ENCODE results near the gene CCL13.

CCL13 gene

DNA sequence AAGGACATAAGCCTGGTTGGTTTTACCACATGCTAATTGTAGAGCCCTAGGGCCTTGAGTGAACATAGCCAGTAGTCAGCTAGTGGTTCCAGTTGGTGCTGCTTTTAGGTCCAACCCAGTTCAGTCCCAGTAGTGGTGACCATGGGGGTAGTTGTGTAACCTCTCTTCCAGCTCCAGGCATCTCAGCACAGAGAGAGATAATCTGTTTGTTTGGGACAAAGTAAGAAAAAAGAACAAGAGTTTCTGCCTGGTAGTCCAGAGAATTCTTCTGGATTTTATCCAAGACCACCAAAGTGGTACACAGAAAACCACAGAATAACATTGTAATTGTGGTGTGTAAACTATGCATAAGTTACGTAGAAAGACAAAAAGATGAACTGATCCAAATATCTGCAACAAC, 5.2 kb upstream of the CCL13 start:
- no peak overlapping the region for H3K18ac ChIP-seq (ENCODE audit: low read length)
- no peak overlapping the region for H3K27ac ChIP-seq (replicated peaks; ENCODE audit: low read length)
- DNase-seq (ENCODE audit: low spot score): no peak
- no peaks in the 10 kb centered on the region for H3K27me3 ChIP-seq (ENCODE audit: control insufficient read depth in 3 of 3, insufficient read depth in 3 of 3, low read depth in 1 of 3, low read length in 3 of 3)
- no peak overlapping the region for H2AK5ac ChIP-seq (ENCODE audit: low read depth, low read length)
- no peak overlapping the region for H3K4me3 ChIP-seq (ENCODE audit: low read length in 2 of 2)
- H2BK5ac ChIP-seq (ENCODE audit: low read length): no peak overlapping the region
- no peak overlapping the region for H4K91ac ChIP-seq (ENCODE audit: low read depth, low read length, poor library complexity)
- H4K8ac ChIP-seq (ENCODE audit: low read depth, low read length): no peak overlapping the region
- H3K9ac ChIP-seq (ENCODE audit: low read depth, low read length, poor library complexity): no peak overlapping the region
- no peak overlapping the region for H3K4ac ChIP-seq (ENCODE audit: low read length)
- H3K9me3 ChIP-seq (replicated peaks in 1 of 2; ENCODE audit: control insufficient read depth in 2 of 2, insufficient read depth in 1 of 2, low read depth in 1 of 2, low read length in 2 of 2): no peaks in the 10 kb centered on the region
- H3K36me3 ChIP-seq (replicated peaks in 1 of 2; ENCODE audit: control insufficient read depth in 2 of 2, insufficient read depth in 2 of 2, low read length in 2 of 2): no peaks in the 10 kb centered on the region
- H3K79me1 ChIP-seq (ENCODE audit: low read depth, low read length): no peaks in the 10 kb centered on the region
- no peak overlapping the region for H2BK15ac ChIP-seq (ENCODE audit: low read length)
- no CpG with 5 or more reads among the region's 1 CpG for WGBS, 2 donors (ENCODE audit: extremely low coverage in 2 of 2, insufficient read length in 2 of 2, insufficient replicate concordance in 1 of 2)
- H3K4me2 ChIP-seq (ENCODE audit: insufficient read depth, low read length, poor library complexity, severe bottlenecking): no peak overlapping the region
- H2BK12ac ChIP-seq (ENCODE audit: low read length): no peak overlapping the region
- H3K23ac ChIP-seq (ENCODE audit: low read depth, low read length, poor library complexity): no peak overlapping the region
- H3K4me1 ChIP-seq (ENCODE audit: control insufficient read depth in 2 of 2, insufficient read depth in 1 of 2, low read depth in 1 of 2, low read length in 2 of 2): no peaks in the 10 kb centered on the region
- H3K14ac ChIP-seq (ENCODE audit: low read length): no peak overlapping the region
- H2AFZ ChIP-seq (ENCODE audit: low read length): no peak overlapping the region
- H2BK120ac ChIP-seq (ENCODE audit: low read depth, low read length): no peak overlapping the region

DNA sequence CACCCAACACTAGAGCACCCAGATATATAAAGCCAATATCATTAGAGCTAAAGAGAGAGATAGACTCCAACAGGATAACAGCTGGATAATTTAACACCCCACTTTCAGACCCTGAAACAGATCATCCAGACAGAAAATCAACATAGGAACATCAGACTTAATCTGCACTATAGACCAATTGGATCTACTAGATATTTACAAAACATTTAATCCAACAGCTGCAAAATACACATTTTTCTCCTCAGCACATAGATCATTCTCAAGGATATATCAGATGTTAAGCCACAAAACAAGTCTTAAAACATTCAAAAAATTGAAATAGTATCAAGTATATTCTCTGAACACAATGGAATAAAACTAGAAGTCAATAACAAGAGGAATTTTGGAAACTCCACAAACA, 4.1 kb upstream of the CCL13 start:
- Histone ChIP-seq H3K4me3 (ENCODE audit: low read length in 2 of 2) (no peak overlapping the region), H2AFZ (ENCODE audit: low read length) (no peak overlapping the region), H3K27ac (replicated peaks; ENCODE audit: low read length) (no peak overlapping the region), H2AK5ac (ENCODE audit: low read depth, low read length) (no peak overlapping the region), H2BK120ac (ENCODE audit: low read depth, low read length) (no peak overlapping the region), H3K14ac (ENCODE audit: low read length) (no peak overlapping the region), H3K79me1 (ENCODE audit: low read depth, low read length) (no peaks in the 10 kb centered on the region), H3K27me3 (ENCODE audit: control insufficient read depth in 3 of 3, insufficient read depth in 3 of 3, low read depth in 1 of 3, low read length in 3 of 3) (no peaks in the 10 kb centered on the region), H2BK12ac (ENCODE audit: low read length) (no peak overlapping the region), H3K23ac (ENCODE audit: low read depth, low read length, poor library complexity) (no peak overlapping the region), H3K4me1 (ENCODE audit: control insufficient read depth in 2 of 2, insufficient read depth in 1 of 2, low read depth in 1 of 2, low read length in 2 of 2) (no peaks in the 10 kb centered on the region), H3K36me3 (replicated peaks in 1 of 2; ENCODE audit: control insufficient read depth in 2 of 2, insufficient read depth in 2 of 2, low read length in 2 of 2) (no peaks in the 10 kb centered on the region), H3K9me3 (replicated peaks in 1 of 2; ENCODE audit: control insufficient read depth in 2 of 2, insufficient read depth in 1 of 2, low read depth in 1 of 2, low read length in 2 of 2) (no peaks in the 10 kb centered on the region), H2BK15ac (ENCODE audit: low read length) (no peak overlapping the region), H4K8ac (ENCODE audit: low read depth, low read length) (no peak overlapping the region), H3K4ac (ENCODE audit: low read length) (no peak overlapping the region), H3K9ac (ENCODE audit: low read depth, low read length, poor library complexity) (no peak overlapping the region), H4K91ac (ENCODE audit: low read depth, low read length, poor library complexity) (no peak overlapping the region), H3K4me2 (ENCODE audit: insufficient read depth, low read length, poor library complexity, severe bottlenecking) (no peak overlapping the region), H2BK5ac (ENCODE audit: low read length) (no peak overlapping the region), H3K18ac (ENCODE audit: low read length) (no peak overlapping the region)
- no peak for DNase-seq (ENCODE audit: low spot score)

DNA sequence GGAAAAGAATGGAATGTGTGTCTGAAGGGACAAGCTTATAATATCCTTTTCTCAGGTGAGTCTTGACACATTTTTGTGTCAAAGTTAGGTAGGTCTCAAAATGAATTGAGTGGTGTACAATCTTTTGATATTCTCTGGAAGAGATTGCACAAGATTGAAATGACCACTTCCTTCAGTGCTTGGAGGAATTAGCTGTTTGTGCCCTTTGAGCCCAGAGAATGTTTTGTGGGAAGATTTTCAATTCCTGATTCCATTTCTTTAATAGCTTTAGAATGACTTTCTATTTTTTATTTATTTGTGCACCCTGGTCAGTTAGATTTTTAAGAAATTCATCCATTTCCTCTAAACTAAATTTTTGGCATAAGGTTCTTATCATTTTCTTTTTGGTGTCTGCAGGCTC, 1.6 kb upstream of the CCL13 start:
- H3K14ac ChIP-seq (ENCODE audit: low read length): no peak overlapping the region
- H3K4me3 ChIP-seq (ENCODE audit: low read length in 2 of 2): no peak overlapping the region

GRCh38 chr17:34357398-34357797, 1.1 kb downstream of the CCL13 start:
- Histone ChIP-seq H4K91ac (ENCODE audit: low read depth, low read length, poor library complexity) (no peak overlapping the region), H2AFZ (ENCODE audit: low read length) (no peak overlapping the region), H3K4me3 (ENCODE audit: low read length in 2 of 2) (no peak overlapping the region), H2BK5ac (ENCODE audit: low read length) (no peak overlapping the region), H2BK120ac (ENCODE audit: low read depth, low read length) (no peak overlapping the region), H3K36me3 (replicated peaks in 1 of 2; ENCODE audit: control insufficient read depth in 2 of 2, insufficient read depth in 2 of 2, low read length in 2 of 2) (no peaks in the 10 kb centered on the region), H3K79me1 (ENCODE audit: low read depth, low read length) (no peaks in the 10 kb centered on the region), H3K27me3 (ENCODE audit: control insufficient read depth in 3 of 3, insufficient read depth in 3 of 3, low read depth in 1 of 3, low read length in 3 of 3) (no peaks in the 10 kb centered on the region), H3K27ac (replicated peaks; ENCODE audit: low read length) (no peak overlapping the region), H3K9ac (ENCODE audit: low read depth, low read length, poor library complexity) (no peak overlapping the region), H3K23ac (ENCODE audit: low read depth, low read length, poor library complexity) (no peak overlapping the region), H4K8ac (ENCODE audit: low read depth, low read length) (no peak overlapping the region), H2BK12ac (ENCODE audit: low read length) (no peak overlapping the region), H2AK5ac (ENCODE audit: low read depth, low read length) (no peak overlapping the region), H3K18ac (ENCODE audit: low read length) (no peak overlapping the region), H3K14ac (ENCODE audit: low read length) (no peak overlapping the region), H3K4me2 (ENCODE audit: insufficient read depth, low read length, poor library complexity, severe bottlenecking) (no peak overlapping the region), H3K4ac (ENCODE audit: low read length) (no peak overlapping the region), H3K9me3 (replicated peaks in 1 of 2; ENCODE audit: control insufficient read depth in 2 of 2, insufficient read depth in 1 of 2, low read depth in 1 of 2, low read length in 2 of 2) (no peaks in the 10 kb centered on the region), H3K4me1 (ENCODE audit: control insufficient read depth in 2 of 2, insufficient read depth in 1 of 2, low read depth in 1 of 2, low read length in 2 of 2) (no peaks in the 10 kb centered on the region), H2BK15ac (ENCODE audit: low read length) (no peak overlapping the region)
- no CpG with 5 or more reads among the region's 2 CpGs for WGBS, 2 donors (ENCODE audit: extremely low coverage in 2 of 2, insufficient read length in 2 of 2, insufficient replicate concordance in 1 of 2)
- no peak for DNase-seq (ENCODE audit: low spot score)

More for the DNA sequence above, 1.6 kb upstream of the CCL13 start:
- H3K4me1 ChIP-seq (ENCODE audit: control insufficient read depth in 2 of 2, insufficient read depth in 1 of 2, low read depth in 1 of 2, low read length in 2 of 2): no peaks in the 10 kb centered on the region
- no peak overlapping the region for H2AK5ac ChIP-seq (ENCODE audit: low read depth, low read length)
- H3K27ac ChIP-seq (replicated peaks; ENCODE audit: low read length): no peak overlapping the region
- no peaks in the 10 kb centered on the region for H3K36me3 ChIP-seq (replicated peaks in 1 of 2; ENCODE audit: control insufficient read depth in 2 of 2, insufficient read depth in 2 of 2, low read length in 2 of 2)
- no peaks in the 10 kb centered on the region for H3K27me3 ChIP-seq (ENCODE audit: control insufficient read depth in 3 of 3, insufficient read depth in 3 of 3, low read depth in 1 of 3, low read length in 3 of 3)
- no peak overlapping the region for H3K4me2 ChIP-seq (ENCODE audit: insufficient read depth, low read length, poor library complexity, severe bottlenecking)
- H3K4ac ChIP-seq (ENCODE audit: low read length): no peak overlapping the region
- H3K79me1 ChIP-seq (ENCODE audit: low read depth, low read length): no peaks in the 10 kb centered on the region
- no peak overlapping the region for H4K91ac ChIP-seq (ENCODE audit: low read depth, low read length, poor library complexity)
- DNase-seq (ENCODE audit: low spot score): no peak
- H2BK12ac ChIP-seq (ENCODE audit: low read length): no peak overlapping the region
- no peak overlapping the region for H4K8ac ChIP-seq (ENCODE audit: low read depth, low read length)
- H3K23ac ChIP-seq (ENCODE audit: low read depth, low read length, poor library complexity): no peak overlapping the region
- no peak overlapping the region for H2BK5ac ChIP-seq (ENCODE audit: low read length)
- H3K9me3 ChIP-seq (replicated peaks in 1 of 2; ENCODE audit: control insufficient read depth in 2 of 2, insufficient read depth in 1 of 2, low read depth in 1 of 2, low read length in 2 of 2): no peaks in the 10 kb centered on the region
- H3K9ac ChIP-seq (ENCODE audit: low read depth, low read length, poor library complexity): no peak overlapping the region
- no peak overlapping the region for H2AFZ ChIP-seq (ENCODE audit: low read length)
- H2BK120ac ChIP-seq (ENCODE audit: low read depth, low read length): no peak overlapping the region
- H2BK15ac ChIP-seq (ENCODE audit: low read length): no peak overlapping the region
- H3K18ac ChIP-seq (ENCODE audit: low read length): no peak overlapping the region

Measured in neuronal stem cell (in vitro differentiated cells).